C4-2B (cell line): ENCODE results near the gene MYLK.

Experiments
- H3K27ac ChIP-seq: fragments of 450-650 bp; 2 replicates; pipeline ENCODE4 v1.5.1; 2017
- CTCF ChIP-seq: fragments of 450-650 bp; conservative IDR thresholded peaks from 2 replicates; pipeline ENCODE4 v1.5.1; 2017; ENCODE audit warnings: mild to moderate bottlenecking
- ZFX ChIP-seq: fragments of 450-650 bp; IDR thresholded peaks from 2 replicates; pipeline ENCODE4 v1.6.1; 2017

Gene MYLK

GRCh38 chr3:123793425-123793824 is 90.7 kb downstream of the MYLK start:
- TF ChIP-seq CTCF (no peak), ZFX (no peak)
- no peak overlapping the region for H3K27ac ChIP-seq

- H3K27ac ChIP-seq: no peak overlapping the region
- TF ChIP-seq CTCF: no peak
- TF ChIP-seq ZFX: no peak
Observed at GRCh38 chr3:123792473-123793201, 91.5 kb downstream of the MYLK start.

- TF ChIP-seq CTCF (no peak), ZFX (no peak)
- H3K27ac ChIP-seq: no peak overlapping the region
Observed at GRCh38 chr3:123791898-123792297, 92.2 kb downstream of the MYLK start.

- H3K27ac ChIP-seq: no peak overlapping the region
- TF ChIP-seq CTCF: no peak
- TF ChIP-seq ZFX: no peak
Observed at GRCh38 chr3:123791417-123791816, 92.7 kb downstream of the MYLK start.

- TF ChIP-seq ZFX (no peak), CTCF (no peak)
- H3K27ac ChIP-seq: no peak overlapping the region
Observed at GRCh38 chr3:123791073-123791370, 93.1 kb downstream of the MYLK start.

- TF ChIP-seq CTCF (no peak), ZFX (no peak)
- H3K27ac ChIP-seq: no peak overlapping the region
Observed at GRCh38 chr3:123790254-123791072, 93.7 kb downstream of the MYLK start.

- no peak for TF ChIP-seq CTCF
Observed at GRCh38 chr3:123789760-123790159, 94.4 kb downstream of the MYLK start.

More at GRCh38 chr3:123789760-123790159, 94.4 kb downstream of the MYLK start:
- H3K27ac ChIP-seq: no peak overlapping the region
